ENCODE results near the gene MAPK1. TPM values are rescaled to one million over a fixed set of nuclear protein-coding genes. Genes with fewer than 3 reads are reported as not detected.
A peak's percentile ranks its signal among the peaks of the same experiment; 100 is the strongest.

The MAPK1 gene
- total and polyA plus RNA-seq, 9 of the 15 experiments (the other 6 are each of a cell fraction or from before 2014, with no cell fraction given) = 46.3 to 575 (median 283) TPM

GRCh38 chr22:21712751-21713427 is 154.6 kb downstream of the MAPK1 start (continued):
- TF ChIP-seq CUX1 (CRISPR knock-in tag; IDR thresholded peaks at IDR 0.05) = no peak
- TF ChIP-seq GABPB1 (CRISPR knock-in tag; IDR thresholded peaks at IDR 0.05) = no peak
- TF ChIP-seq ZNF436 (CRISPR knock-in tag; IDR thresholded peaks at IDR 0.05) = no peak
- TF ChIP-seq MEF2D (tag; conservative IDR thresholded peaks at IDR 0.05; ENCODE audit: low read depth) = no peak
- TF ChIP-seq HMGXB4 (CRISPR knock-in tag; IDR thresholded peaks at IDR 0.05) = peak; percentile 80
- TF ChIP-seq ZEB2 (IDR thresholded peaks at IDR 0.05) = no peak
- no peak for TF ChIP-seq SMAD4 (CRISPR knock-in tag; conservative IDR thresholded peaks at IDR 0.05)
- no peak for TF ChIP-seq SAP30 (IDR thresholded peaks at IDR 0.05; ENCODE audit: borderline replicate concordance, insufficient read depth, low read depth, low read length, poor library complexity, severe bottlenecking)
- peak; percentile 94 for TF ChIP-seq BHLHE40 (IDR thresholded peaks at IDR 0.05; ENCODE audit: low read length)
- TF ChIP-seq ZNF263 (CRISPR knock-in tag; IDR thresholded peaks at IDR 0.05; ENCODE audit: borderline replicate concordance) = no peak
- no peak for TF ChIP-seq ZNF785 (CRISPR knock-in tag; IDR thresholded peaks at IDR 0.05)
- TF ChIP-seq ZNF77 (CRISPR knock-in tag; IDR thresholded peaks at IDR 0.05) = no peak
- no peak for TF ChIP-seq ARNT (IDR thresholded peaks at IDR 0.05)
- TF ChIP-seq ZC3H8 (IDR thresholded peaks at IDR 0.05) = no peak
- peak in 1 of 2 experiments; percentile 71; a peak in 1 of 4 replicates for TF ChIP-seq MLX (CRISPR knock-in tag; conservative IDR thresholded peaks at IDR 0.05)
- no peak for TF ChIP-seq VEZF1 (CRISPR knock-in tag; IDR thresholded peaks at IDR 0.05)
- TF ChIP-seq JUND (IDR thresholded peaks at IDR 0.05; ENCODE audit: borderline replicate concordance, low read depth, low read length) = peak; percentile 83
- TF ChIP-seq JUND (tag; IDR thresholded peaks at IDR 0.05; ENCODE audit: borderline replicate concordance, low read depth, low read length) = no peak
- TF ChIP-seq ZNF695 (CRISPR knock-in tag; IDR thresholded peaks at IDR 0.05) = no peak
- no peak for TF ChIP-seq KDM1A (IDR thresholded peaks at IDR 0.05)
